WTC11 (cell line): ENCODE results near the gene ELOVL2. TPM values are rescaled to one million over a fixed set of nuclear protein-coding genes. Genes with fewer than 3 reads are reported as not detected.
"Not testable (repeated sequence)": the region's sequence is repeated elsewhere in the genome, so short reads cannot be mapped to it uniquely, and the experiment has no call there.

Experiments
- ATAC-seq: fragments of 200-7000 bp; cut with Tn5 transposase; 2 replicates; pipeline ENCODE4 v1.10.0; 2021; ENCODE audit warnings: mild to moderate bottlenecking, moderate library complexity
- CTCF ChIA-PET: fragments of 300-600 bp; sonication (Branson Sonifier 250); formaldehyde crosslinking; loops from one replicate; lab custom pipeline; 2021; ENCODE audit warnings: antibody characterized with exemption; lab: Charles Lee
- POLR2A ChIA-PET: fragments of 350-600 bp; sonication (Branson Sonifier 250); formaldehyde crosslinking; loops from one replicate; lab custom pipeline; 2021; ENCODE audit warnings: antibody characterized with exemption; lab: Charles Lee
- DNase-seq: peaks from one replicate; pipeline ENCODE4 v3.0.0; 2021; ENCODE audit warnings: low spot score
- H3K27ac Mint-ChIP-seq: 2 replicates; pipeline ENCODE4 v1.8.0; 2021; ENCODE audit warnings: mixed read lengths
- H3K27me3 Mint-ChIP-seq: 2 replicates; pipeline ENCODE4 v1.8.0; 2021; ENCODE audit warnings: low read depth, mild to moderate bottlenecking, moderate library complexity, mixed read lengths
- H3K36me3 Mint-ChIP-seq: 2 replicates; pipeline ENCODE4 v1.8.0; 2021; ENCODE audit warnings: mixed read lengths
- H3K4me1 Mint-ChIP-seq: 2 replicates; pipeline ENCODE4 v1.8.0; 2022; ENCODE audit warnings: mixed read lengths
- H3K4me3 Mint-ChIP-seq: 2 replicates; pipeline ENCODE4 v1.8.0; 2021; ENCODE audit warnings: mild to moderate bottlenecking, moderate library complexity, mixed read lengths
- H3K9me3 Mint-ChIP-seq: 2 replicates; pipeline ENCODE4 v1.8.0; 2021; ENCODE audit warnings: mixed read lengths
- FOXJ3 ChIP-seq: sonication (generic); formaldehyde crosslinking; IDR thresholded peaks from 2 replicates; pipeline ENCODE4 v1.9.0; 2021; ENCODE audit warnings: missing genetic modification reagents, mild to moderate bottlenecking, borderline replicate concordance
- IRF2 ChIP-seq: sonication (generic); formaldehyde crosslinking; IDR thresholded peaks from 2 replicates; pipeline ENCODE4 v1.8.0; 2022; ENCODE audit warnings: low read depth, missing genetic modification reagents, borderline replicate concordance
- KAT7 ChIP-seq: sonication (generic); formaldehyde crosslinking; IDR thresholded peaks from 2 replicates; pipeline ENCODE4 v1.8.1; 2023; ENCODE audit warnings: missing genetic modification reagents, mild to moderate bottlenecking, borderline replicate concordance
- MYBL2 ChIP-seq: sonication (generic); formaldehyde crosslinking; IDR thresholded peaks from 2 replicates; pipeline ENCODE4 v1.8.1; 2023; ENCODE audit warnings: mild to moderate bottlenecking, moderate library complexity, missing genetic modification reagents
- NFATC4 ChIP-seq: fragments of 250-450 bp; sonication (Bioruptor Pico); IDR thresholded peaks from 2 replicates; pipeline ENCODE4 v1.9.0; 2021; ENCODE audit warnings: mild to moderate bottlenecking
- NFYB ChIP-seq: sonication (generic); formaldehyde crosslinking; conservative IDR thresholded peaks from 2 replicates; pipeline ENCODE4 v1.8.0; 2022; ENCODE audit warnings: low read depth, missing genetic modification reagents
- NR3C1 ChIP-seq: sonication (generic); formaldehyde crosslinking; conservative IDR thresholded peaks from 2 replicates; pipeline ENCODE4 v1.8.1; 2023; ENCODE audit warnings: low read depth, mild to moderate bottlenecking, missing genetic modification reagents
- SMAD4 ChIP-seq: sonication (generic); formaldehyde crosslinking; IDR thresholded peaks from 2 replicates; pipeline ENCODE4 v1.8.0; 2022; ENCODE audit warnings: mild to moderate bottlenecking, missing genetic modification reagents
- SP1 ChIP-seq: sonication (generic); formaldehyde crosslinking; conservative IDR thresholded peaks from 2 replicates; pipeline ENCODE4 v1.8.1; 2022; ENCODE audit warnings: missing genetic modification reagents
- ZNF138 ChIP-seq: sonication (generic); formaldehyde crosslinking; conservative IDR thresholded peaks from 2 replicates; pipeline ENCODE4 v1.8.1; 2022; ENCODE audit warnings: mild to moderate bottlenecking, moderate library complexity, missing genetic modification reagents
- ZNF263 ChIP-seq: sonication (generic); formaldehyde crosslinking; IDR thresholded peaks from 2 replicates; pipeline ENCODE4 v1.8.1; 2022; ENCODE audit warnings: low read depth, mild to moderate bottlenecking, moderate library complexity, missing genetic modification reagents
- total RNA-seq: library from RNA; stranded (reverse); gene quantifications from 3 replicates; pipeline ENCODE4 v1.2.3, GENCODE V29; 2021
- TF ChIP-seq, protein P1 (sequence below): sonication (generic); formaldehyde crosslinking; IDR thresholded peaks from 2 replicates; pipeline ENCODE4 v1.8.0; 2022; ENCODE audit warnings: mild to moderate bottlenecking, missing genetic modification reagents
- TF ChIP-seq, protein P2 (sequence below): sonication (generic); formaldehyde crosslinking; IDR thresholded peaks from 2 replicates; pipeline ENCODE4 v1.8.1; 2023; ENCODE audit warnings: mild to moderate bottlenecking, missing genetic modification reagents
- TF ChIP-seq, protein P3 (sequence below): fragments of 250-450 bp; sonication (Bioruptor Pico); IDR thresholded peaks from 2 replicates; pipeline ENCODE4 v1.9.0; 2021; ENCODE audit warnings: moderate library complexity, mild to moderate bottlenecking, inconsistent platforms, borderline replicate concordance
- TF ChIP-seq, protein P4 (sequence below): fragments of 250-450 bp; sonication (Bioruptor Pico); IDR thresholded peaks from 2 replicates; pipeline ENCODE4 v1.9.0; 2021; ENCODE audit warnings: mild to moderate bottlenecking
- TF ChIP-seq, protein P5 (sequence below): sonication (generic); formaldehyde crosslinking; IDR thresholded peaks from 2 replicates; pipeline ENCODE4 v1.8.0; 2022; ENCODE audit warnings: mild to moderate bottlenecking, missing genetic modification reagents
- TF ChIP-seq, protein P6 (sequence below): sonication (generic); formaldehyde crosslinking; IDR thresholded peaks from 2 replicates; pipeline ENCODE4 v1.8.1; 2022; ENCODE audit warnings: mild to moderate bottlenecking, moderate library complexity, missing genetic modification reagents
- TF ChIP-seq, protein P7 (sequence below): sonication (generic); formaldehyde crosslinking; IDR thresholded peaks from 2 replicates; pipeline ENCODE4 v1.8.1; 2022; ENCODE audit warnings: low read depth, missing genetic modification reagents, borderline replicate concordance

ELOVL2 gene
- total RNA-seq, 1 experiment from 2014 or later, result 2.0 TPM

DNA sequence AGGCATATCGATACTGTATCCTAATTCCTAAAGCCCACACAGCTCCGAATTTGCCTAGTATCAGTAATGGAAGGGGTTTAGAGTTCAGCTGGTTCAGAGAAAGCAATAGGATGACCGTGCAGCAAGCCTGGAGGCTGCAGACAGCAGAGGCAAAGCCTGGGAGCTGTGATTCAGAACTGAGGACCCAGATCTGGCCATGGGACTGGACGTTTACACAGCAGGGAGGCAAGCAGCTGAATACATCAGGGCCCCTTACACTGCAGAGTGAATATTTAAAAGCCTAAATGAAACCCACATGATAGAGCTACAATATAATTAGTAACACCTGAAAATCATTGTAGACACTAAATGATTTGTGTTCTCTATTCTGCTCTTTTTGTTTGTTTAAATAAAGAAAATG is 38.0 kb downstream of the ELOVL2 start:
- Mint-ChIP-seq H3K27ac (no peak overlapping the region), H3K9me3 (peaks cover 3% of the 10 kb centered on the region; the same call in 1 of the 2 replicates), H3K4me1 (peaks cover 21% of the 10 kb centered on the region), H3K4me3 (no peak overlapping the region), H3K36me3 (no peaks in the 10 kb centered on the region), H3K27me3 (no peaks in the 10 kb centered on the region)
- DNase-seq (no peak), ATAC-seq (no peak)
- ChIA-PET CTCF (interaction anchor here (0.8 to 1.4 kb wide), 3 partner anchors 38 to 119 kb away, joined by 3 to 6 read pairs (median 3); partner anchors contain the start of genes ELOVL2 and SYCP2L), POLR2A (no interaction called here)
- TF ChIP-seq, protein P1, sequence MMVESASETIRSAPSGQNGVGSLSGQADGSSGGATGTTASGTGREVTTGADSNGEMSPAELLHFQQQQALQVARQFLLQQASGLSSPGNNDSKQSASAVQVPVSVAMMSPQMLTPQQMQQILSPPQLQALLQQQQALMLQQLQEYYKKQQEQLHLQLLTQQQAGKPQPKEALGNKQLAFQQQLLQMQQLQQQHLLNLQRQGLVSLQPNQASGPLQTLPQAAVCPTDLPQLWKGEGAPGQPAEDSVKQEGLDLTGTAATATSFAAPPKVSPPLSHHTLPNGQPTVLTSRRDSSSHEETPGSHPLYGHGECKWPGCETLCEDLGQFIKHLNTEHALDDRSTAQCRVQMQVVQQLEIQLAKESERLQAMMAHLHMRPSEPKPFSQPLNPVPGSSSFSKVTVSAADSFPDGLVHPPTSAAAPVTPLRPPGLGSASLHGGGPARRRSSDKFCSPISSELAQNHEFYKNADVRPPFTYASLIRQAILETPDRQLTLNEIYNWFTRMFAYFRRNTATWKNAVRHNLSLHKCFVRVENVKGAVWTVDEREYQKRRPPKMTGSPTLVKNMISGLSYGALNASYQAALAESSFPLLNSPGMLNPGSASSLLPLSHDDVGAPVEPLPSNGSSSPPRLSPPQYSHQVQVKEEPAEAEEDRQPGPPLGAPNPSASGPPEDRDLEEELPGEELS (CRISPR knock-in tag), result no peak
- TF ChIP-seq NR3C1, result no peak
- TF ChIP-seq, protein P2, sequence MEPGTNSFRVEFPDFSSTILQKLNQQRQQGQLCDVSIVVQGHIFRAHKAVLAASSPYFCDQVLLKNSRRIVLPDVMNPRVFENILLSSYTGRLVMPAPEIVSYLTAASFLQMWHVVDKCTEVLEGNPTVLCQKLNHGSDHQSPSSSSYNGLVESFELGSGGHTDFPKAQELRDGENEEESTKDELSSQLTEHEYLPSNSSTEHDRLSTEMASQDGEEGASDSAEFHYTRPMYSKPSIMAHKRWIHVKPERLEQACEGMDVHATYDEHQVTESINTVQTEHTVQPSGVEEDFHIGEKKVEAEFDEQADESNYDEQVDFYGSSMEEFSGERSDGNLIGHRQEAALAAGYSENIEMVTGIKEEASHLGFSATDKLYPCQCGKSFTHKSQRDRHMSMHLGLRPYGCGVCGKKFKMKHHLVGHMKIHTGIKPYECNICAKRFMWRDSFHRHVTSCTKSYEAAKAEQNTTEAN, result no peak
- TF ChIP-seq, protein P3, sequence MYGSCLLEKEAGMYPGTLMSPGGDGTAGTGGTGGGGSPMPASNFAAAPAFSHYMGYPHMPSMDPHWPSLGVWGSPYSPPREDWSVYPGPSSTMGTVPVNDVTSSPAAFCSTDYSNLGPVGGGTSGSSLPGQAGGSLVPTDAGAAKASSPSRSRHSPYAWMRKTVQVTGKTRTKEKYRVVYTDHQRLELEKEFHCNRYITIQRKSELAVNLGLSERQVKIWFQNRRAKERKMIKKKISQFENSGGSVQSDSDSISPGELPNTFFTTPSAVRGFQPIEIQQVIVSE (CRISPR knock-in tag), result no peak
- no peak for TF ChIP-seq KAT7 (CRISPR knock-in tag)
- no peak for TF ChIP-seq SMAD4 (CRISPR knock-in tag)
- TF ChIP-seq, protein P4, sequence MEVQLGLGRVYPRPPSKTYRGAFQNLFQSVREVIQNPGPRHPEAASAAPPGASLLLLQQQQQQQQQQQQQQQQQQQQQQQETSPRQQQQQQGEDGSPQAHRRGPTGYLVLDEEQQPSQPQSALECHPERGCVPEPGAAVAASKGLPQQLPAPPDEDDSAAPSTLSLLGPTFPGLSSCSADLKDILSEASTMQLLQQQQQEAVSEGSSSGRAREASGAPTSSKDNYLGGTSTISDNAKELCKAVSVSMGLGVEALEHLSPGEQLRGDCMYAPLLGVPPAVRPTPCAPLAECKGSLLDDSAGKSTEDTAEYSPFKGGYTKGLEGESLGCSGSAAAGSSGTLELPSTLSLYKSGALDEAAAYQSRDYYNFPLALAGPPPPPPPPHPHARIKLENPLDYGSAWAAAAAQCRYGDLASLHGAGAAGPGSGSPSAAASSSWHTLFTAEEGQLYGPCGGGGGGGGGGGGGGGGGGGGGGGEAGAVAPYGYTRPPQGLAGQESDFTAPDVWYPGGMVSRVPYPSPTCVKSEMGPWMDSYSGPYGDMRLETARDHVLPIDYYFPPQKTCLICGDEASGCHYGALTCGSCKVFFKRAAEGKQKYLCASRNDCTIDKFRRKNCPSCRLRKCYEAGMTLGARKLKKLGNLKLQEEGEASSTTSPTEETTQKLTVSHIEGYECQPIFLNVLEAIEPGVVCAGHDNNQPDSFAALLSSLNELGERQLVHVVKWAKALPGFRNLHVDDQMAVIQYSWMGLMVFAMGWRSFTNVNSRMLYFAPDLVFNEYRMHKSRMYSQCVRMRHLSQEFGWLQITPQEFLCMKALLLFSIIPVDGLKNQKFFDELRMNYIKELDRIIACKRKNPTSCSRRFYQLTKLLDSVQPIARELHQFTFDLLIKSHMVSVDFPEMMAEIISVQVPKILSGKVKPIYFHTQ (CRISPR knock-in tag), result no peak
- no peak for TF ChIP-seq MYBL2 (CRISPR knock-in tag)
- no peak for TF ChIP-seq NFATC4 (CRISPR knock-in tag)
- no peak for TF ChIP-seq NFYB (CRISPR knock-in tag)
- no peak for TF ChIP-seq ZNF138 (CRISPR knock-in tag)
- TF ChIP-seq, protein P5, sequence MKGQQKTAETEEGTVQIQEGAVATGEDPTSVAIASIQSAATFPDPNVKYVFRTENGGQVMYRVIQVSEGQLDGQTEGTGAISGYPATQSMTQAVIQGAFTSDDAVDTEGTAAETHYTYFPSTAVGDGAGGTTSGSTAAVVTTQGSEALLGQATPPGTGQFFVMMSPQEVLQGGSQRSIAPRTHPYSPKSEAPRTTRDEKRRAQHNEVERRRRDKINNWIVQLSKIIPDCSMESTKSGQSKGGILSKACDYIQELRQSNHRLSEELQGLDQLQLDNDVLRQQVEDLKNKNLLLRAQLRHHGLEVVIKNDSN (CRISPR knock-in tag), result no peak
- TF ChIP-seq ZNF263 (CRISPR knock-in tag), result no peak
- TF ChIP-seq SP1 (CRISPR knock-in tag), result no peak

DNA sequence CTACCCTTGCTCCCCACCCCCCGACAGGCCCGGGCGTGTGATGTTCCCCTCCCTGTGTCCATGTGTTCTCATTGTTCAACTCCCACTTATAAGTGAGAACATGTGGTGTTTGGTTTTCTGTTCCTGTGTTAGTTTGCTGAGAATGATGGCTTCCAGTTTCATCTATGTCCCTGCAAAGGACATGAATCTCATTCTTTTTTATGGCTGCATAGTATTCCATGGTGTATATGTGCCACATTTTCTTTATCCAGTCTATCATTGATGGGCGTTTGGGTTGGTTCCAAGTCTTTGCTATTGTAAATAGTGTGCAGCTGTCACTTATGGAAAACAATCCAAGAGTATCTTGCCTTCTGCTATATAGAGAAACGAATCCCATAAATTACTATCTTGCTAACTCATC is 40.8 kb downstream of the ELOVL2 start:
- H3K4me3 Mint-ChIP-seq, ATAC-seq, H3K27ac Mint-ChIP-seq, DNase-seq, H3K27me3 Mint-ChIP-seq, H3K9me3 Mint-ChIP-seq, POLR2A ChIA-PET, H3K36me3 Mint-ChIP-seq: not testable (repeated sequence)
- peaks cover 14% of the 10 kb centered on the region for H3K4me1 Mint-ChIP-seq
- CTCF ChIA-PET, result interaction anchor here (1.6 kb wide), 1 partner anchor 49 kb away, joined by 6 read pairs; no protein-coding TSS in a partner anchor

DNA sequence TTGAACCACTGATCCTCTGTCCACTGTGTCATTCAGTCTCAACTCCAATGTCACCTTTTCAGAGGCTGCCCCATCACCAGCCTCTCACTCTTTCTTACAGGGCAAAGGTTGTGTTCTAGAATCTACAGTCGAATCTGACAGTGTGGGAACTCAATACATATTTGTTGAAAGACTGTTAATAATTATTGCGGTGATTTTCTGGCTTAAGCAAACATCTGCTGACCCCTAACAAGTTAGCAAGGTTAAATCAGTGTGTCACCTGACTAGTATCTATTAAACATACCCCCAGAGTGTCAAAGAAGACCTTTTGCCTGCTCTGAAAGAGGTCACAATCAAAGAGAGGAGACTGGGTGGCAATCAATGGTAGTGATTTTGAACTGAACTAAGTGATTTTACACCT is 41.9 kb downstream of the ELOVL2 start:
- DNase-seq (no peak), ATAC-seq (no peak)
- Mint-ChIP-seq H3K9me3 (peaks cover 3% of the 10 kb centered on the region; the same call in 1 of the 2 replicates), H3K4me1 (peaks cover 15% of the 10 kb centered on the region), H3K27ac (no peak overlapping the region), H3K4me3 (no peak overlapping the region), H3K27me3 (no peaks in the 10 kb centered on the region), H3K36me3 (no peaks in the 10 kb centered on the region)
- POLR2A ChIA-PET, result no interaction called here
- CTCF ChIA-PET, result interaction anchor here (1.4 kb wide), 1 partner anchor 48 kb away, joined by 6 read pairs; no protein-coding TSS in a partner anchor
- TF ChIP-seq, protein P6, sequence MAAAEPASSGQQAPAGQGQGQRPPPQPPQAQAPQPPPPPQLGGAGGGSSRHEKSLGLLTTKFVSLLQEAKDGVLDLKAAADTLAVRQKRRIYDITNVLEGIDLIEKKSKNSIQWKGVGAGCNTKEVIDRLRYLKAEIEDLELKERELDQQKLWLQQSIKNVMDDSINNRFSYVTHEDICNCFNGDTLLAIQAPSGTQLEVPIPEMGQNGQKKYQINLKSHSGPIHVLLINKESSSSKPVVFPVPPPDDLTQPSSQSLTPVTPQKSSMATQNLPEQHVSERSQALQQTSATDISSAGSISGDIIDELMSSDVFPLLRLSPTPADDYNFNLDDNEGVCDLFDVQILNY (CRISPR knock-in tag), result no peak
- TF ChIP-seq FOXJ3 (no peak), KAT7 (CRISPR knock-in tag) (no peak), IRF2 (no peak)
- TF ChIP-seq, protein P3 (CRISPR knock-in tag), result no peak
- TF ChIP-seq, protein P7, sequence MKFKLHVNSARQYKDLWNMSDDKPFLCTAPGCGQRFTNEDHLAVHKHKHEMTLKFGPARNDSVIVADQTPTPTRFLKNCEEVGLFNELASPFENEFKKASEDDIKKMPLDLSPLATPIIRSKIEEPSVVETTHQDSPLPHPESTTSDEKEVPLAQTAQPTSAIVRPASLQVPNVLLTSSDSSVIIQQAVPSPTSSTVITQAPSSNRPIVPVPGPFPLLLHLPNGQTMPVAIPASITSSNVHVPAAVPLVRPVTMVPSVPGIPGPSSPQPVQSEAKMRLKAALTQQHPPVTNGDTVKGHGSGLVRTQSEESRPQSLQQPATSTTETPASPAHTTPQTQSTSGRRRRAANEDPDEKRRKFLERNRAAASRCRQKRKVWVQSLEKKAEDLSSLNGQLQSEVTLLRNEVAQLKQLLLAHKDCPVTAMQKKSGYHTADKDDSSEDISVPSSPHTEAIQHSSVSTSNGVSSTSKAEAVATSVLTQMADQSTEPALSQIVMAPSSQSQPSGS, result no peak
